HEK293 (cell line): ENCODE data around the gene NNT.
"Not testable (repeated sequence)": the region's sequence is repeated elsewhere in the genome, so short reads cannot be mapped to it uniquely, and the experiment has no call there.

Source experiments
- IKZF3 ChIP-seq: fragments of 450-650 bp; IDR thresholded peaks from 2 replicates; pipeline ENCODE4 v1.5.0; 2018; ENCODE audit warnings: missing biosample characterization, mild to moderate bottlenecking, missing genetic modification characterization, moderate library complexity
- KLF7 ChIP-seq: fragments of 450-650 bp; formaldehyde crosslinking; IDR thresholded peaks from 2 replicates; pipeline ENCODE4 v1.5.1; 2016; ENCODE audit warnings: missing biosample characterization, missing genetic modification characterization, borderline replicate concordance
- SCRT2 ChIP-seq: fragments of 450-650 bp; formaldehyde crosslinking; IDR thresholded peaks from 2 replicates; pipeline ENCODE4 v1.5.1; 2016; ENCODE audit warnings: missing biosample characterization, missing genetic modification characterization
- ZNF660 ChIP-seq: fragments of 450-650 bp; IDR thresholded peaks from 2 replicates; pipeline ENCODE4 v1.5.1; 2018; ENCODE audit warnings: missing biosample characterization, mild to moderate bottlenecking, missing genetic modification characterization
- ZNF792 ChIP-seq: fragments of 450-650 bp; formaldehyde crosslinking; IDR thresholded peaks from 2 replicates; pipeline ENCODE4 v1.5.1; 2016; ENCODE audit warnings: missing biosample characterization, missing genetic modification characterization
- TF ChIP-seq, protein P1 (sequence below): fragments of 450-650 bp; formaldehyde crosslinking; IDR thresholded peaks from 2 replicates; pipeline ENCODE4 v1.5.1; 2016; ENCODE audit warnings: missing biosample characterization, missing genetic modification characterization
- TF ChIP-seq, protein P2 (sequence below): fragments of 450-650 bp; formaldehyde crosslinking; IDR thresholded peaks from 2 replicates; pipeline ENCODE4 v1.5.1; 2016; ENCODE audit warnings: missing biosample characterization, missing genetic modification characterization
- TF ChIP-seq, protein P3 (sequence below): fragments of 450-650 bp; formaldehyde crosslinking; IDR thresholded peaks from 2 replicates; pipeline ENCODE4 v1.5.1; 2017; ENCODE audit warnings: missing biosample characterization, mild to moderate bottlenecking, missing genetic modification characterization, moderate library complexity
- TF ChIP-seq, protein P4 (sequence below): fragments of 450-650 bp; formaldehyde crosslinking; conservative IDR thresholded peaks from 2 replicates; pipeline ENCODE4 v1.5.1; 2016; ENCODE audit warnings: low read depth, missing biosample characterization, missing genetic modification characterization
- TF ChIP-seq, protein P5 (sequence below): fragments of 450-650 bp; IDR thresholded peaks from 2 replicates; pipeline ENCODE4 v1.5.1; 2018; ENCODE audit warnings: missing biosample characterization, mild to moderate bottlenecking, missing genetic modification characterization

DNA sequence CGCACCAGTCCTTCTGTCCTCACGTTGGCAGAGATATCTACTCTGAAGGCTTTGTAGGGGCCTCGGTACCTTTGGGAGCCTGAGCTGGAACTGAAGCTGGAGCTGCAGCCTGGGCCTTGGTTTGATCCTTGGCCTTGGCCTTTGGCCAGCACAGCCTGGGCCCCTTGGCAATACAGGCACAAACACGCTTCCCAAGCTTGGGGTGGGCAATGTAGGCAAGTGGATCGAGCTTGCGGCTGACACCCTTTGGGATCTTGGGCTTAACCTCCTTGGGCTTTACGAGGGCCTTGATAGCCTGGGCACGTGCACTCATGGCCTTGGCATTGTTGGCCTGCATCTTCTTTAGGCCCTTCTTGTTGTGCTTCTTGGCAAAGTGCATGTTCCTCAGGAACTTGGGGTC lies 63.7 kb downstream of the NNT start:
- TF ChIP-seq, protein P1, sequence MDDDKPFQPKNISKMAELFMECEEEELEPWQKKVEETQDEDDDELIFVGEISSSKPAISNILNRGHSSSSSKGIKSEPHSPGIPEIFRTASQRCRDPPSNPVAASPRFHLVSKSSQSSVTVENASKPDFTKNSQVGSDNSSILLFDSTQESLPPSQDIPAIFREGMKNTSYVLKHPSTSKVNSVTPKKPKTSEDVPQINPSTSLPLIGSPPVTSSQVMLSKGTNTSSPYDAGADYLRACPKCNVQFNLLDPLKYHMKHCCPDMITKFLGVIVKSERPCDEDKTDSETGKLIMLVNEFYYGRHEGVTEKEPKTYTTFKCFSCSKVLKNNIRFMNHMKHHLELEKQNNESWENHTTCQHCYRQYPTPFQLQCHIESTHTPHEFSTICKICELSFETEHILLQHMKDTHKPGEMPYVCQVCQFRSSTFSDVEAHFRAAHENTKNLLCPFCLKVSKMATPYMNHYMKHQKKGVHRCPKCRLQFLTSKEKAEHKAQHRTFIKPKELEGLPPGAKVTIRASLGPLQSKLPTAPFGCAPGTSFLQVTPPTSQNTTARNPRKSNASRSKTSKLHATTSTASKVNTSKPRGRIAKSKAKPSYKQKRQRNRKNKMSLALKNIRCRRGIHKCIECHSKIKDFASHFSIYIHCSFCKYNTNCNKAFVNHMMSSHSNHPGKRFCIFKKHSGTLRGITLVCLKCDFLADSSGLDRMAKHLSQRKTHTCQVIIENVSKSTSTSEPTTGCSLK, result not testable (repeated sequence)
- TF ChIP-seq ZNF792 (tag by site-specific recombination); ZNF660 (tag by site-specific recombination); KLF7; SCRT2 (tag by site-specific recombination); IKZF3 (tag by site-specific recombination): not testable (repeated sequence)
- TF ChIP-seq, protein P2, sequence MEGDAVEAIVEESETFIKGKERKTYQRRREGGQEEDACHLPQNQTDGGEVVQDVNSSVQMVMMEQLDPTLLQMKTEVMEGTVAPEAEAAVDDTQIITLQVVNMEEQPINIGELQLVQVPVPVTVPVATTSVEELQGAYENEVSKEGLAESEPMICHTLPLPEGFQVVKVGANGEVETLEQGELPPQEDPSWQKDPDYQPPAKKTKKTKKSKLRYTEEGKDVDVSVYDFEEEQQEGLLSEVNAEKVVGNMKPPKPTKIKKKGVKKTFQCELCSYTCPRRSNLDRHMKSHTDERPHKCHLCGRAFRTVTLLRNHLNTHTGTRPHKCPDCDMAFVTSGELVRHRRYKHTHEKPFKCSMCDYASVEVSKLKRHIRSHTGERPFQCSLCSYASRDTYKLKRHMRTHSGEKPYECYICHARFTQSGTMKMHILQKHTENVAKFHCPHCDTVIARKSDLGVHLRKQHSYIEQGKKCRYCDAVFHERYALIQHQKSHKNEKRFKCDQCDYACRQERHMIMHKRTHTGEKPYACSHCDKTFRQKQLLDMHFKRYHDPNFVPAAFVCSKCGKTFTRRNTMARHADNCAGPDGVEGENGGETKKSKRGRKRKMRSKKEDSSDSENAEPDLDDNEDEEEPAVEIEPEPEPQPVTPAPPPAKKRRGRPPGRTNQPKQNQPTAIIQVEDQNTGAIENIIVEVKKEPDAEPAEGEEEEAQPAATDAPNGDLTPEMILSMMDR, result not testable (repeated sequence)
- TF ChIP-seq, protein P3, sequence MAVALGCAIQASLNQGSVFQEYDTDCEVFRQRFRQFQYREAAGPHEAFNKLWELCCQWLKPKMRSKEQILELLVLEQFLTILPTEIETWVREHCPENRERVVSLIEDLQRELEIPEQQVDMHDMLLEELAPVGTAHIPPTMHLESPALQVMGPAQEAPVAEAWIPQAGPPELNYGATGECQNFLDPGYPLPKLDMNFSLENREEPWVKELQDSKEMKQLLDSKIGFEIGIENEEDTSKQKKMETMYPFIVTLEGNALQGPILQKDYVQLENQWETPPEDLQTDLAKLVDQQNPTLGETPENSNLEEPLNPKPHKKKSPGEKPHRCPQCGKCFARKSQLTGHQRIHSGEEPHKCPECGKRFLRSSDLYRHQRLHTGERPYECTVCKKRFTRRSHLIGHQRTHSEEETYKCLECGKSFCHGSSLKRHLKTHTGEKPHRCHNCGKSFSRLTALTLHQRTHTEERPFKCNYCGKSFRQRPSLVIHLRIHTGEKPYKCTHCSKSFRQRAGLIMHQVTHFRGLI, result not testable (repeated sequence)
- TF ChIP-seq, protein P4, sequence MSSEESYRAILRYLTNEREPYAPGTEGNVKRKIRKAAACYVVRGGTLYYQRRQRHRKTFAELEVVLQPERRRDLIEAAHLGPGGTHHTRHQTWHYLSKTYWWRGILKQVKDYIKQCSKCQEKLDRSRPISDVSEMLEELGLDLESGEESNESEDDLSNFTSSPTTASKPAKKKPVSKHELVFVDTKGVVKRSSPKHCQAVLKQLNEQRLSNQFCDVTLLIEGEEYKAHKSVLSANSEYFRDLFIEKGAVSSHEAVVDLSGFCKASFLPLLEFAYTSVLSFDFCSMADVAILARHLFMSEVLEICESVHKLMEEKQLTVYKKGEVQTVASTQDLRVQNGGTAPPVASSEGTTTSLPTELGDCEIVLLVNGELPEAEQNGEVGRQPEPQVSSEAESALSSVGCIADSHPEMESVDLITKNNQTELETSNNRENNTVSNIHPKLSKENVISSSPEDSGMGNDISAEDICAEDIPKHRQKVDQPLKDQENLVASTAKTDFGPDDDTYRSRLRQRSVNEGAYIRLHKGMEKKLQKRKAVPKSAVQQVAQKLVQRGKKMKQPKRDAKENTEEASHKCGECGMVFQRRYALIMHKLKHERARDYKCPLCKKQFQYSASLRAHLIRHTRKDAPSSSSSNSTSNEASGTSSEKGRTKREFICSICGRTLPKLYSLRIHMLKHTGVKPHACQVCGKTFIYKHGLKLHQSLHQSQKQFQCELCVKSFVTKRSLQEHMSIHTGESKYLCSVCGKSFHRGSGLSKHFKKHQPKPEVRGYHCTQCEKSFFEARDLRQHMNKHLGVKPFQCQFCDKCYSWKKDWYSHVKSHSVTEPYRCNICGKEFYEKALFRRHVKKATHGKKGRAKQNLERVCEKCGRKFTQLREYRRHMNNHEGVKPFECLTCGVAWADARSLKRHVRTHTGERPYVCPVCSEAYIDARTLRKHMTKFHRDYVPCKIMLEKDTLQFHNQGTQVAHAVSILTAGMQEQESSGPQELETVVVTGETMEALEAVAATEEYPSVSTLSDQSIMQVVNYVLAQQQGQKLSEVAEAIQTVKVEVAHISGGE (tag by site-specific recombination), result not testable (repeated sequence)
- TF ChIP-seq, protein P5, sequence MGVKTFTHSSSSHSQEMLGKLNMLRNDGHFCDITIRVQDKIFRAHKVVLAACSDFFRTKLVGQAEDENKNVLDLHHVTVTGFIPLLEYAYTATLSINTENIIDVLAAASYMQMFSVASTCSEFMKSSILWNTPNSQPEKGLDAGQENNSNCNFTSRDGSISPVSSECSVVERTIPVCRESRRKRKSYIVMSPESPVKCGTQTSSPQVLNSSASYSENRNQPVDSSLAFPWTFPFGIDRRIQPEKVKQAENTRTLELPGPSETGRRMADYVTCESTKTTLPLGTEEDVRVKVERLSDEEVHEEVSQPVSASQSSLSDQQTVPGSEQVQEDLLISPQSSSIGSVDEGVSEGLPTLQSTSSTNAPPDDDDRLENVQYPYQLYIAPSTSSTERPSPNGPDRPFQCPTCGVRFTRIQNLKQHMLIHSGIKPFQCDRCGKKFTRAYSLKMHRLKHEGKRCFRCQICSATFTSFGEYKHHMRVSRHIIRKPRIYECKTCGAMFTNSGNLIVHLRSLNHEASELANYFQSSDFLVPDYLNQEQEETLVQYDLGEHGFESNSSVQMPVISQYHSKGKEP (tag by site-specific recombination), result not testable (repeated sequence)
